GM21723 (cell line): ENCODE results near the gene DSCAML1.

Experiments used
- ATAC-seq: cut with Tn5 transposase; IDR thresholded peaks from one replicate; pipeline ENCODE4 v1.9.1; 2021; ENCODE audit warnings: mild to moderate bottlenecking, moderate library complexity; ENCODE audit not compliant: unreplicated experiment

The DSCAML1 gene

DNA sequence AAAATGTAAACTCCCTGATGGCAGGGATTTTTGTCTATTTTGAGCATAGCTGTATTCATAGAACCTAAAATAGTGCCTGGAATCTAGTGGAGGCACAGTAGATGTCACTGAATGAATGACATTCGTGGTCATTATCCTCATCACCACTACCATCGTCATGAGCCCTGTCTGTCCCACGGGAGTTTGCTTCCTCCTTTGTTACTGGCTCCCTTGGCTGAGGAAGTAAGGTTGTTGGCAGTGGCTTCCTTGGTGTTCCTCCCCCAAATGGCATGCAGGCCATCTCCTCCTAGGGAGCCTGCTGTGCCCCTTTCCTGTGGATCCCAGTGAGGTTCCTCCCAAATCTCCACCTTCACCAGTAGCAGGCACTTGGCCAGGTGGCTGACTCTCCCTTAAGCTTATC lies 286.4 kb downstream of the DSCAML1 start:
- no peak for ATAC-seq

DNA sequence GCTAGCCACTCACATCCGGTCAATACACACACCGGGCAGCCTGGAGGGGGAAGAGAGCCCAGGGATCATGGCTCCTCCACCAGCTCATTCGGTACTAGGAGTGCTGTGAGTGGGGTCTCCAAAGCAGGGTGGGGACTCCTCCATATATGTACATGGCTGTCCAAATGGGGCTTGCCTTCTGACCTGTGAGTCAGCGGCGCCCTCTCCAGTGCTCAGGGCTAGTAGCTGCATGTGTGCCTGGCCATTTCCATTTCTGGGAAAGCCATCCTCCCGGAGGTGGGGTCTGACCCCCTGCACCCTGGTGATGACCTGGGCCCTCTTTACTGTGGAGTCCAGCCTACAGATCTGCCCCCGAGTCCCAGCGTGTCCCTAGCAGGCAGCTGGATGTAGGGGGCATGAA lies 287.5 kb downstream of the DSCAML1 start:
- ATAC-seq, result no peak

DNA sequence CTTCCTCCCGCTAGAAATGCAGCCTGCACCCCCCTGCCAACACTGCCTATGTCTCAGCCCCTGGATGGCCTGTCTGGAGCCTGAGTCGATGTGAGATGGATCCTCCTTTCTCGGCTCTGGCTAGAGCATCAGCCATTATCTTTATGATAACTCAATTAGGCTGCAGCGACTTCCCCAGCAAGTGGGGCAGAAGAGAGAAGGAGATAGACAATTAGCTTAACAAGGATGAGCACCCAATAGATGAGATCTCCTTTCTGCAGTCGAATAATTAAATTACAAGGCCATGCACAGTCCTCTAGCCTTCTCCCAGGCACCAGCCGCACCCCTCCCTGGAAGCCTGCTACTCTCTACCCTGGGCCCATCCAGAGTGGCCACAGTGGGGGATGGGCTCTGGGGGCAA lies 290.0 kb downstream of the DSCAML1 start:
- no peak for ATAC-seq

DNA sequence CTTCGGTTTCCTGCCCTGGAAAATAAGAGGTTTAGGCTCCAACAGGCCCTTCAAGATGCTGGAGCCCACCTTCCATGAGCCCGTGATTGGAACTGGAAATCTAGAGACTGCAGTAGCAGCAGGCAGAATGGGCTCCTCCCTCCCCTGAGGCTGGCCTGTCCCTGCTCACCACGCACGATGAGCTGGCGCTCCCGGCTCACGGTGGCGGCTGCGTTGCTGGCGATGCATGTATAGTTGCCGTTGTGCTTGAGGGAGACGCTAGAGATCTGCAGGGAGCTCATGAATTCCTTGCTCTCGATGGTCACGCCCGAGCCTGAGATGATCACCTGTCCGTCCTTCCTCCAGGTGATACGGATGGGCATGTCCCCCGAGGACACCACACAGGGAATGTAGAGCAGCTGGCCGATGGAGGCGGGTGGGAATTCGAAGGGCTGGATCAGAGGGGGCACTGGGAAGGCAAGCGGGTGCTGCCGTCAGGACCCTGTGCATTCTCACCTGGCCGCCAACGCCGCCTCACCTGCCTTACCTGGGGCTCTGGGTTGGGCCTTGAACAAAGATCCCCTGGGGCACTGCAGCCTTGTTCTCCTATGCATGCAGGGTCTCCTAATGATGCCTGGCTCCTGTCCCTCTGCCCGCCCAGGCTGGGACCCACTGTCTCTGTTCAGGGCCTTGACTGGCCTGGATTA lies 291.6 kb downstream of the DSCAML1 start:
- ATAC-seq, result no peak

DNA sequence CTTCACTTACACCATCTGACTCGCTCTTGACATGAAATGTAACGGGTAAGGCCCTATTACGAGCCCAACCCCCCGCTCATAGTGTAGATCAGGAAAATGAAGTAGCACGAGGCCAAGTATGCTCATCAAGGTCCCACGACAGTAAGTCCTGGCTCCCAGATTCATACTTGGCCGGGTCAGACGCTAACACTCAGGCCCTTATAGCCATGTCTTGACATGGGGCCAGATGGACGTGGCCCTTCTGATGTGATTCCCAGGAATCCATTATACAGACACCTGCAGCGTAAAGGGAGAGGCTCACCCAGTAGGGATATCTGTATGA lies 294.3 kb downstream of the DSCAML1 start:
- ATAC-seq, result no peak

DNA sequence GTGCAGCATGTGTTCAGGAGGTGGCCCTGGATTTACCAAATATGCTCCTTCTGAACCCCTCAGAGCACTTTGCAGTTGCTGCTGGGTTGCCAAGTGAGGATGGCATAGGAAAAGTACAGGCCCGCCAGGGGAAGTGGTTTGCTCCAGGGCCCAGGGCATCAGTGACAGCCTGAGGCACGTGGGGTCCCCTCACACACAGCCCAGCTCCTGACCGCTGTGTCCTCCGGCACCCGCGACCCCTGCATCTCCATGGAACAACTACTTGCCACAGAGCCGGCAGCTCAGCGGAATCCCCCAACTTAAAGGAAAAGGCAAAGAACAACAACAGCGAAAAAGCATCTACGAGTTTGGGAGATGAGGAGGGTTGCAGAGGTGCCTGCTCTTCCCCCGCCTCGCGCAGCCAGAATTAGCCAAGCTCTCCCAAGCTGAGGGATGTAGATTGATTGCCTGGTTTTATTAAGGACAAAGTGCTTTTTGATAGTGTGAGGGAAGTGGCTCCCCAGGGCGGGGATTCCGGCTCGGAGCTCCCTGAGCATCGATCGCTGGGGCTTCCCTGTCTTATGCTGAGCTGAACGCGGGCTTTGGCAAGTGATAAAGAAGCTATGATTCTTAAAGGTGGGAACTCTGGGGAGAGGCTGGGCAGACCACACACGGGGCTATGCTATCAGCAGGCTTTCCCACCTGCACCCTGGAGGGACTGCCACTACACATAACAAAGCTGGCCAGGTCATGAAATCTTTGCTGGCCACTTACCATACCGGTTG lies 294.8 kb downstream of the DSCAML1 start:
- no peak for ATAC-seq

DNA sequence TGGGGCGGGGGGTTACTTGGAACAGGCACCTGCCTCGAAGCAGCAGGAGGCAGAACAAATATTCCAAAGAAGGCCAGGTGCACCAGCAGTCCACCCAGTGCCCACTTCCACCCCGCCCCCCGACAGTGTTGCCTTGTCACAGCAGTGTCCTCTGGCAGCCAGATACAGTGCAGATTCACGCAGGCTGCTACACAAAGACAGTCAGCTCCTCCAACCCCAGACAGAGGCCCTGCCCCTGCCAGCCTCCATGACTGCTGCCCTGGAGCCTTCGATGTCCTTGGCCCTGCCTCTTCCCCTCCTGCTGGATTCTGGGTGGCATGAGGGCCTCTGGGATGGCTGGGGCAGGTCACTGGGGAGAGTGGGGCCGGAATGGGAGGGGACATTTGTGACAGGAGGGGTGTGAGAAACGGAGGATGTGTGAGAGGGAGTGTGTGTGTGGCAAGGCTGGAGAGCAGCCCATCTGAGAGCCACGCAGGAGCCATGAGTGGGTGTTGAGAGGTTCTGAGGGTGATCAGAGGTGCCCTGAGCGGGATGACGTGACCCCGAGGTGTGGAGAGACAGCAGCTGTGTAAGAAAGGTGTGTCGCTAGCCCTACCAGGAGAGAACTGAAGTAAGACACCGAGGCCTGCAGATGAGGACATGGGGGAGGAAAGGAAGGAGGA lies 295.6 kb downstream of the DSCAML1 start:
- no peak for ATAC-seq

DNA sequence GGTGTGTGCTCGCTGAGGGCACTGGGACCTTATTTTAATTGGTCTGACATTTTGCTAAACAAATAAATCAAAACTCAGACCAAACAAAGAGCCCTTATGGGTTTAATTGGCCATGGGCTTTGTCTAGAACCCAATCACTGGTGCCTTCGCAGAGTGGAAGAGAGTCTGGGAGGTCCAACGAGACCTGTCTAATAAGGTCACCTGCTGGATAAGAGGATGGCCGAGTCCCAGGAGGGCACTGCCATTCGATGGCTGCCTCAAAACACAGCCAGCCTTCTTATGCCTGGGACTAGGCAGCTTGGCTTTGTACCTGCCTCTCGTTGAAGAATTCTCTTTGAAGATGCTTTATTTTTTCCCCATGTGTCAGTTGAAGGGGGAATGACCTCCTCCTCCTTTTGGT lies 298.2 kb downstream of the DSCAML1 start:
- ATAC-seq, result no peak

DNA sequence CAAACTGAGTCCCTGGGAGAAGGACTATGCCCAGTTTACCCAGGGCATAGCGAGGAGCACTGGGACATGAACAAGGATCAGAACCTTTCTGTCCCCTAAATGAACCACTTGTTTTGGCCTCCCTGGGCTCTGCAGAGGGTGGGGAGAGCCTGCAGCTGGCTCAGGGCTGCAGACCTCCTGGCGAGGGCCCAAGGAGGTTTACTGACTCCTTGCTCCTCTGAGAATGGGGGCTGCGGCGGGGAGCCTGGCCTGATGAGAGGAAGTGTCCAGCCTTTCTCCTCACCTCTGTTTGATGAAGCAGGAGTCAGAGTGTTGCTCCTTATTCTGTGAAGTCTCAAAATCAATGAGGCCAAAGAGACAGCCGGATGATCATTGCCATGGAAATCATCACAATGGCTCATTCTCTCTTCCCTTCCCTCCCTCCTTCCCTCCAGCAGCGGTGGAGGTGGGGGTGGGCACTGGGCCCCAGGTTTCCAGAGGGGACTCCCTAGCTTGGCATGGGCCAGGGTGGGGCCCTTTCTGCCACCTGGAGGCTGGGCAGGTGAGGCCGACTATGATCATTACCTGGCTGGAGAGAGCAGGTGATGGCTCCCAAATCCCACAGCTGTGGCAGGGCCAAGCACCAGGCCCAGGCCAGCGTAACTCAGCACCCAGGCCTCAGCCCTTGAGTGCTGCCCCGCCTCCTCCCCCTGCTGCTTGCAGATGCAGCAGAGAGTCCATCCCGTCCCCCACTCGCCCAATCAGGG lies 299.6 kb downstream of the DSCAML1 start:
- ATAC-seq, result no peak

DNA sequence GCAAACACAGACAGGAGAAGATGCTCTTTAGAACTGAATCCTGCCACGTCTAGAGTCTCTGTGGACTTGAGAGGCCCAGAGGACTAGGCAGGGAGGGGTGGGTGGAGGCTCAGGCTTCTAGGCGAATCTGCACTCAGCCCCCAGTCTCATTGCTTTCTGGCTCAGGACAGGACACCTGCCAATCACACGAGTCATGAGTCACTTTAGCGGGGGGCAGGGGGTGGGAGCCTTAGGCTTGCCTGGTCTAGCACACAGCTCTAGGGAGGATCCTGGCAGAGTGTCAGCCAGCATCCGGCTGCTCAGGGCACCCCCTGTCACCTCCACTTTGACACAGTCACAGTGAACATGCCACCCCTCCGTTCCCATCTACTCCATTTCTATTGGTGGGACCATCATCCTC lies 301.7 kb downstream of the DSCAML1 start:
- ATAC-seq, result no peak

DNA sequence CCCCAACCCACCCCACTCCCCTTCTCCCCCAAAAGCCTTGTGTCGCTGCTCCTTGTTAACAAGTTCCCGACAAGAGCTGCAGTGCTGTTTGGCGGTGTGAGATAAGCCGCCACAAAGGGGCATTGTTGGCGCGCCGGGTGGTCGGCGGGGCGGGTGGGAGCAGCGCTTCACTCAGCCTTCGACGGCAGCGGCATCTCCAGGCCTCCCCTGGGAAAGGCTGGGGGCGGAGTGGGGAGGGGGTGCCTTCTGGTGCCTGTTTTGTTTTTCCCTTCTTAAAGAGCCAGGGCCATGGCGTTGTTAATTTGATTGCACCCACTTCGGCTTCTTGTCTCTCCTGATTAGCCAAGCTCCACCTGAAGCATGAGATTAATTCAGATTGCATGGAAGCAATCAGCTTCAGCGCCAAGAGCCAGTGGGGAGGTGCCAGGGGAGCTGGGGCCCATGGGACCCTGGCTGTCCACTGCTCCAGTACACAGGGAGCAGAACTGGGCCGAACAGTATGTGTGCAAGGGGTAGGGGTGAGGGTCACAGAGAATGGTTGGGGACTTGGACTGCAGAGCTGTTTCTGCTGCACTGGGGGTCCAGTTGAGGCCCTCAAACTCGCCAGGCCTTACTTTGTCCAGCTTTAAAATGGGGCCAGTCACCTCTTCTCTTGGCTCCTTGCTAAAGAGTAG lies 304.3 kb downstream of the DSCAML1 start:
- no peak for ATAC-seq

DNA sequence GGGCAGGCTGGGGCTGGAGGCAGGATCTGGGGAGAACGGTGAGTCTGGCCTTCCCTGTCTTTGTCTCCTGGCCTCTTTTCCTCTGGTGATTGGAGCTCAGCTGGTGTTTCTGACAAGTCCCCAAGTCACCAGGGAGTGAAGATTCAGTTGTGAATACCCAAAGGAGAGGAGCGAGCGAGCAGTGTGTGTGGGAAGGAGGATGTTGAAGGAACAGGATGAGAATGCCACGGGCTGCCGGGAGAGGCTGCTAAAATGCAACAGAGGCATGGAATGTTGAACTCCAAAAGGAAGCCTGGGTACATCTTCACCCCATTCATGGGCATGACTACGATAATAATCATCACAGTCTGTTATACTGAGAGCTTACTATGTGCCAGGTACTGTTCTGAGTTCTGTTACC lies 306.1 kb downstream of the DSCAML1 start:
- no peak for ATAC-seq

DNA sequence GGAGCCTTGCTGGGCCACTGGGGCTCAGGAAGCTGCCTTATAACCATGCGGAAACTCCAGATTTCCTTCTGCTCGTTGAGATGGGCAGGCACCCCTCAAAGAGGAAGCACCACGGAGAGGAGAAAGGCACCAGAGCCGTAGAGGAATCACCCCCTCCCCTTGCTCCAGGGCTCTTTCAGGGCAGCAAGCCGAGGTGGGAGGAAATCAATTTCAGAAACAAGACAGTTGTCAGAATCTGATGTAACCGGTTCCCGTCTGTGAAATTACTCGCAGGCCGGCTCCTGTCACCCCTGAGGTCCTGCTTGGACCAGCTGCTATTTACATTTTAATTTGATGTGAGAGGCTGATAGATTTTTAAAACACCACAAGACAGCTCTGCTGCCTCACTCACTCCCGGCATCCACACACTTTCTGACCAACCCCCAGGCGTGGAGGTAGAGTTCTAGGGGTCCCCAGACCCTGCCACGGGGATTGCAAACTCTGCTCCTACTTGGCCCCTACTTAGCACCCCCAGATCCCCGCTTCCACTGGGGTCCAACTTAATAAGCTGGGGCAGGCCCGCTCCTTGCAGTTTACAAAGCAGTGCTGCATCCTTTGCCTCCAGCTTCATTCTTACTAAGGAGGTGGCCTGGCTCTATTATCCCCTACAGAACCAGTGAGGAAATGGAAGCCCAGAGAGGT lies 306.9 kb downstream of the DSCAML1 start:
- ATAC-seq, result no peak

DNA sequence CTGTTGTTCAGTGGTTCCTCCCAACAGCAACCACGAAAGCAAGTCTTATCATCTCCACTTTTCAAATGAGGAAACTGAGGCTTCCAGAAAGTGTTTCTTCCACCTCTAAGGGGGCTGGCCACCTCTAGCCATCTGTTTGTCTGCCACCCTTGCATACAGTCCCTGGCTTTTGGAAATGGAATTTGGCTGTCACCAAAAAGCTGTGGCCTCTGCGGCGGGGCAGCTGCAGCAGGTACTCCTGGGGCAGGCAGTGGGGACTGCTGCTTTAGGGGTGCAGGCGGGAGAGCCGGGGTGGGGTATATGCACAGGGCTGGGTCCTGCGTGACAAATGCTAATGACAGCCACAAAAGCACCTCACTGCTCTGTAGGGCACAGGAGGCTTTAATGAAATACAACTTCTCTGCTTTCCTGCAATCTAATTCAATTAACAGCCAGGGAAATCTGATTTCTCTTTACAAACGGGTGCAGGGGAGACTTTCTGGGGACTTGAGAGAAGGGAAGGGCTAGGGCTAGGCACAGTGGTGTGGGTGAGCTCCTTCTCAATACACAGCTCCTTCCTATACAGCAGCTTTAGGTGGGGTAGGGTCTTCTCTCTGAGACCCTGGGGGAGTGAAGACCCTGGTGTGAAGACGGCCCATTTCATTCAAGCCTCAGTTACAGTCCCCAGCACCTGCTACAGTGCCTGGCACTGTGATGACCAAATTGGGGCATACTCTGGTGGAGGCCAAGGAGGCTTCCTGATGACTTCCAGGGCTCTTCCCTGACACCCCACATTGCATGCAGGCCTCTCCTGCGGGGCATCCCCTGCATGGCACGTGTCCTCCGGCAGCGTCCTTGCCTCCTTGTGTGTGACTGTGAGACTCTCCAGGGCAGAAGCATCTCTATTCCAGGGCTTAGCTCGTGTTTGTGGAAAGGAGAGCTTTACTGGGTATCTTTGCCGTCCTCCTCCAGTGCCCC lies 307.7 kb downstream of the DSCAML1 start:
- no peak for ATAC-seq

DNA sequence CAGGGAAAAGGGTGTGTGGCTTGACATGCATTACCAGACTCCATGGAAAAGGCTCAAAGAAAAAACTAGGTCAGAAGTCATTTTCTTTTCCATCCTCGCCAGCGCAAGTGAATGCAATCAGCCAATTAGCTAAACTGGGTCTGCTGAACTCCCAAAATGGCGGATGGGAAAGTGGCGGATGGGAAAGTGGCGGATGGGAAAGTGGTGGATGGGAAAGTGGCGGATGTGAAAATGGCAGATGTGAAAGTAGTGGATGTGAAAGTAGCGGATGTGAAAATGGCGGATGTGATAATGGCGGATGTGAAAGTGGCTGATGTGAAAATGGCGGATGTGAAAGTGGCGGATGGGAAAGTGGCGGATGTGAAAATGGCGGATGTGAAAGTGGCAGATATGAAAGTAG lies 311.0 kb downstream of the DSCAML1 start:
- no peak for ATAC-seq

DNA sequence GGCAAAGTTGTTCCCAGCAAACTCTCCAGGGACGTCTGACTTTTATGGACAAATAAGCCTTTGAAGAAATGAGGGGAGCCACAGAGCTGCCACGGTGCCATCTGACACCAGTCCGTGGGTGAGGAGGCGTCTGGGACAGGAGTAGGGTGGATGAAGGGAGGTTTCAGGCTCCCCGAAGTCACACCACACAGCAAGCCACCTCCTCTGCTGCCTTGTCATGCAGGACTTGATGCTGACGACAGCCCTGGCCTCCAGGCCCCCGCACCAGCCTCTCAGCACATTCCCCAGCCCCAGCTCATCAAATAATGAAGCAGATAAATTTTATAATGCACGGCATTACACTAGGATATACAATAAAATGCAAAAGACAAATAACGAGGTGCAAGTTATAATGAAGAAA lies 312.9 kb downstream of the DSCAML1 start:
- no peak for ATAC-seq

DNA sequence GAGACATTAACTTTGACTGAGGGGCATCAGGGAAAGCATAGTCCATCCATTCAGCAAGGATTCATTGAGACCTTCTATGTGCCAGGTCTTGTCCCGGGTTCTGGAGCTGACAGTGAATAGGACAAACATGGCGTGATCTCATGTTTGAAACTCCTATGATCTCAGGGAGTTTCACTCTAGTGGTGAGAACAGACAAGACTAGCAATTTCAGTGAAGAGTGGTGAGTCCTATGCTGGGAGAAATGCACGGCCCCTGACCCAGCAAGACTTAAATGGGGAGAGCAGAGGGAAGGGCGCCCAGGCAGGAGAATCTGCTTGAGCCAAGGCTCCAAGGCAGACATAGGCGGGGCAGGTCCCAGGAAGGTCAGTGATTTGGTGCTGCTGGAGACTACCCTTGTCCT lies 313.6 kb downstream of the DSCAML1 start:
- ATAC-seq, result no peak

DNA sequence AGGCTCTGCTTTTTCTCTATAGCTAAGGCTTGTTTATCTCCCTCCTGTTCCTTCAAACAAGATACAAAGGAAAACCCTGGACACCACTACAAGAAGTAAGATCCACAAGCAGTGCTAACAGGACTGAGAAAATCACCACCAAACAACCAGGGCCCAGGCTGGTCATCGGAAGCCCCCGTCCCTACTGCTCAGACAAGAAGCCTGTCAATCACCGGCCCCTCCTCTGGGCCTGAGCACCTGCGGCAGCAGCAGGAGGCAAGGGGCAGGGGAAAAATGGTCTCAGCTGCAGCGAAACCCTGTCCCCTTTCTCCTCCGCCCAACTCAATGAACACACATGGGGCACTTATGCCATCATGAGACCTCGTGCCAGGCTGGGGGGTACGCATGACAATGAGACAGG lies 314.1 kb downstream of the DSCAML1 start:
- ATAC-seq, result no peak

DNA sequence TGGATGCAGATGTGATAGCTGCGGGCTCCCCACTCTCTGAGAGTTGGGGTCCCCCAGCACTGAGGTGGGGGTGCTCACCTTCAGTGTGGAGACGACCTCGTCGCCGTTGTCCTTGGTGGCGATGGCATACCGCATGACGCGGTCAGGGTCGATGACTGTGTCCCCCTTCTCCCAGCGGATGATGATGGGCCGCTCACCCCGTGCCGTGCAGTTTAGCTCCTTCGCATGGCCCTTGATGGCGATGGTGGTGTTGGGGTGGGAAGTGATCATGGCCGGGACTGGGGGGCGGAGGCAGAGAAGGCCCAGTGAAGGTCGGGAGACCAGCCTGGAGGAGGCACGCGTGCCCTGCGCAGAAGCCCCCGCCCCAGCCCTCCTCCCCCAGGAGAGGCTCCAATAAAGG lies 315.1 kb downstream of the DSCAML1 start:
- ATAC-seq, result no peak
